ENCODE results near the gene SFXN1.

Gene SFXN1

GRCh38 chr5:175576096-175576495 is 97.7 kb downstream of the SFXN1 start:
- H3K4me3 ChIP-seq (ENCODE audit: low read depth, low read length), result no peak overlapping the region
- TF ChIP-seq CTCF (conservative IDR thresholded peaks at IDR 0.05; ENCODE audit: low read depth, low read length), result no peak
- no peak for DNase-seq (ENCODE audit: low read depth)

DNA sequence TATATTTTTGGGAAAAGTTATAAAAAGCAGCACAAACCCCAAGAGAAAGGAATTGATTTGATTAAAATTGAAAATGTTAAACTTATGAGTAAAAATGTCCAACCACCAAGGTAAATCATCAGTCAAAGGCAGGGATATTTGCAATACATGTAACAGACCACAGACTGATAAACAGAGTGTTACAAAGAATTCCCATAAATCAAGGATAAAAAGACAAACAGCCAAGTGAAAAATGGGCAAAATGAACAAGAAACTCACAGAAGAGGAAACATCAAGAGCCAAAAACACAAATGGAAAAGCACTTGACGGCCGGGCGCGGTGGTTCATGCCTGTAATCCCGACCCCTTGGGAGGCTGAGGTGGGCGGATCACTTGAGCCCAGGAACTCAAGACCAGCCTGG is 98.2 kb downstream of the SFXN1 start:
- no peak for DNase-seq (ENCODE audit: low read depth)
- H3K4me3 ChIP-seq (ENCODE audit: low read depth, low read length), result no peak overlapping the region
- no peak for TF ChIP-seq CTCF (conservative IDR thresholded peaks at IDR 0.05; ENCODE audit: low read depth, low read length)
